Ascending aorta (tissue), 2 donors: ENCODE data around the gene RAB7B. TPM values are rescaled to one million over a fixed set of nuclear protein-coding genes. Genes with fewer than 3 reads are reported as not detected.

Experiments used
- DNase-seq, 2 donors: peaks; one replicate each; pipeline ENCODE4 v3.0.0-alpha.2; 2019; ENCODE audit warnings: low spot score in 2 of 2
- H3K27ac ChIP-seq, 2 donors: fragments of 200-600 bp; sonication (generic); one replicate each; pipeline ENCODE4 v1.5.1; 2016 to 2017; ENCODE audit warnings: mild to moderate bottlenecking in 1 of 2
- H3K27me3 ChIP-seq: fragments of 200-600 bp; sonication (generic); one replicate; pipeline ENCODE4 v1.5.1; 2017
- H3K36me3 ChIP-seq, 2 donors: fragments of 200-600 bp; sonication (generic); one replicate each; pipeline ENCODE4 v1.5.1; 2016
- H3K4me1 ChIP-seq, 2 donors: fragments of 200-600 bp; sonication (generic); one replicate each; pipeline ENCODE4 v1.5.1; 2016 to 2017; ENCODE audit warnings: mild to moderate bottlenecking in 1 of 2
- H3K4me3 ChIP-seq, 2 donors: fragments of 200-600 bp; sonication (generic); one replicate each; pipeline ENCODE4 v1.5.1; 2016 to 2017; ENCODE audit warnings: mild to moderate bottlenecking in 1 of 2
- H3K9me3 ChIP-seq, 2 donors: fragments of 200-600 bp; sonication (generic); one replicate each; pipeline ENCODE4 v1.5.1; 2016
- CTCF ChIP-seq, 3 experiments: fragments of 200-600 bp in 2 of 3; fragments of 450-650 bp in 1 of 3; sonication (generic) in 2 of 3; IDR thresholded peaks; one replicate each; pipeline ENCODE4 v1.5.1; 2016 to 2019; ENCODE audit warnings: antibody characterized with exemption in 3 of 3, mild to moderate bottlenecking in 1 of 3, moderate library complexity in 1 of 3
- intact Hi-C: fragments of 100-400 bp; cut with DNase I; formaldehyde crosslinking; loops from one replicate; pipeline ENCODE4 v1.15.1; 2023
- total RNA-seq: library from RNA; depleted of rRNA; stranded (reverse); fragments of >200 nt; gene quantifications from one replicate; pipeline ENCODE4 v1.1.0, GENCODE V29; 2016

The RAB7B gene
- total RNA-seq, 1 donor from 2014 or later = not detected

- Histone ChIP-seq H3K27me3 (no peaks in the 10 kb centered on the region), H3K9me3 (no peaks in the 10 kb centered on the region), H3K4me3 (no peak overlapping the region), H3K27ac (no peak overlapping the region), H3K36me3 (no peaks in the 10 kb centered on the region), H3K4me1 (peaks cover 0 to 7% of the 10 kb centered on the region in 2 donors)
- no peak for TF ChIP-seq CTCF (IDR thresholded peaks at IDR 0.05)
- intact Hi-C loops = loop anchor here (5.0 kb wide), 2 partner anchors 164 to 319 kb away; partner anchors contain the start of gene SLC41A1
- no peak for DNase-seq
Measured at GRCh38 chr1:205976036-205976435, 27.2 kb downstream of the RAB7B start.

GRCh38 chr1:205975387-205975998 lies 27.7 kb downstream of the RAB7B start:
- Histone ChIP-seq H3K4me1 (peaks cover 0 to 7% of the 10 kb centered on the region in 2 donors), H3K4me3 (no peak overlapping the region), H3K9me3 (no peaks in the 10 kb centered on the region), H3K27me3 (no peaks in the 10 kb centered on the region), H3K36me3 (no peaks in the 10 kb centered on the region), H3K27ac (no peak overlapping the region)
- no peak for DNase-seq
- intact Hi-C loops = loop anchor here (5.0 kb wide), 2 partner anchors 163 to 318 kb away; partner anchors contain the start of gene SLC41A1
- no peak for TF ChIP-seq CTCF (IDR thresholded peaks at IDR 0.05)

- DNase-seq = no peak
- H3K27ac ChIP-seq = no peak overlapping the region
- intact Hi-C loops = loop anchor here (5.0 kb wide), 2 partner anchors 162 to 317 kb away; partner anchors contain the start of gene SLC41A1
- H3K4me1 ChIP-seq = peaks cover 0 to 7% of the 10 kb centered on the region in 2 donors
- no peaks in the 10 kb centered on the region for H3K9me3 ChIP-seq
- no peak for TF ChIP-seq CTCF (IDR thresholded peaks at IDR 0.05)
- no peaks in the 10 kb centered on the region for H3K27me3 ChIP-seq
- no peaks in the 10 kb centered on the region for H3K36me3 ChIP-seq
- H3K4me3 ChIP-seq = no peak overlapping the region
Measured at GRCh38 chr1:205974712-205975111, 28.5 kb downstream of the RAB7B start.

- intact Hi-C loops = no loop called here
- TF ChIP-seq CTCF (IDR thresholded peaks at IDR 0.05) = no peak
- DNase-seq = no peak
Measured at GRCh38 chr1:205973377-205974232, 29.6 kb downstream of the RAB7B start.

GRCh38 chr1:205972491-205973168 lies 30.6 kb downstream of the RAB7B start:
- TF ChIP-seq CTCF (IDR thresholded peaks at IDR 0.05) = no peak
- intact Hi-C loops = no loop called here
- no peaks in the 10 kb centered on the region for H3K27me3 ChIP-seq
- no peak overlapping the region for H3K27ac ChIP-seq
- peaks cover 0 to 7% of the 10 kb centered on the region in 2 donors for H3K4me1 ChIP-seq
- H3K9me3 ChIP-seq = no peaks in the 10 kb centered on the region
- H3K36me3 ChIP-seq = no peaks in the 10 kb centered on the region
- DNase-seq = no peak
- no peak overlapping the region for H3K4me3 ChIP-seq

More at GRCh38 chr1:205973377-205974232, 29.6 kb downstream of the RAB7B start:
- peaks cover 0 to 7% of the 10 kb centered on the region in 2 donors for H3K4me1 ChIP-seq
- H3K27ac ChIP-seq = no peak overlapping the region
- no peaks in the 10 kb centered on the region for H3K36me3 ChIP-seq
- no peak overlapping the region for H3K4me3 ChIP-seq
- no peaks in the 10 kb centered on the region for H3K9me3 ChIP-seq
- H3K27me3 ChIP-seq = no peaks in the 10 kb centered on the region
